Stimulated activated CD4-positive, alpha-beta T cell treated with anti-CD3 and anti-CD28 coated beads, Interleukin-4, amount 100 ng/mL, for 1 hour (primary cell): ENCODE results near the gene CASZ1.

Experiments
- DNase-seq: peaks from one replicate; pipeline ENCODE4 v3.0.0-alpha.2; 2020

CASZ1 gene

DNA sequence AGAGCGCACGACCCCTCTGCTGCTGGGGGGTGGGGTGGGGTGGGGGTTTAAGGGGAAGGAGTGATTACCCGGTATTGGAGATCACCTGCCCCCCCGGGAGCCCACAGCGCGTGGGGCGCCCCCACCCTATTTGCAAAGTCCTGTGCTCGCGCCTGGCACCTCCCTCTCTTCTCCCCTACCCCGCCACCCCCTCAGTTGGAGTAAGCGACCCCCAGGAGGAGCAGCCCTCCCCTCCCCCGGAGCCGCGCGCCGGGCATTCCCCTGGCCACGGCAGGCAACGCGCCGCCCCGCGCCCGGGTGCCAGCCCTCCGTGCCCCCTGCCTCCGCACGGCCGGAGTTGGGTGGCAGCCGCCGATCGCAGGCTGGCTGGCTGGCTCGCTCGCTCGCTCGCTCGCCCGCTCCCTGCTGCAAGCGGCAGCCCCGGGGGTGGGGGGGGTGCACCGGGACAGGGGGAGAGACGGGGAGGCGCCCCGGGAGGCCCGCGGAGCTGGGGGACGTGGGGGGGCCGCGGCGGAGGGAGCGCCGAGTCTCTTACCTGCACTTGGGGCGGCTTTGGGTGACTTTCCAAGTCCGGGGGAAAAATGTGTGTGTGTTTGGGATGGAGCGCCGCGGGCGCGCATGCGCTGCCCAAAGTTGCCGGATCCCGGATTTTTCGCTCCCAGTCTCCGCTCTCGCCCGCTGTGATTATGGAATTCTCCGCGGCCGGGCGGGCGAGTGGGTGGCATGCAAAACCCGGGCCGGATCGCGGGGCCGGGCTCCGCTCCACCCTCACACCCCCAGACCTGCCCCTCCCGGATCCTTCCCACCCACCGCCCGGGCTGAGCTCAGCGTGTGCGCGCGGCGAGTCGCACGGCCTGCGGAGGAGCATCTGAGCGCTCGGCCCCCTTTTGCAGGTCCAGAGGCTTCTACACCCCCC, at the start of gene CASZ1:
CASZ1 (minus strand) TSS at position 618 of the 916 bp plus-strand sequence. CDS start 102,757 bp downstream, outside the sequence.
- no peak for DNase-seq

GRCh38 chr1:10843697-10844096, 47.3 kb upstream of the CASZ1 start:
- DNase-seq, result no peak

GRCh38 chr1:10841118-10841517, 44.7 kb upstream of the CASZ1 start:
- DNase-seq, result no peak

- DNase-seq, result no peak
Measured at GRCh38 chr1:10839188-10839770, 42.8 kb upstream of the CASZ1 start.

GRCh38 chr1:10838541-10838940, 42.1 kb upstream of the CASZ1 start:
- DNase-seq, result no peak

- DNase-seq, result no peak
Measured at GRCh38 chr1:10836726-10837125, 40.3 kb upstream of the CASZ1 start.

- no peak for DNase-seq
Measured at GRCh38 chr1:10835822-10836421, 39.5 kb upstream of the CASZ1 start.

- no peak for DNase-seq
Measured at GRCh38 chr1:10835421-10835820, 39.0 kb upstream of the CASZ1 start.

DNA sequence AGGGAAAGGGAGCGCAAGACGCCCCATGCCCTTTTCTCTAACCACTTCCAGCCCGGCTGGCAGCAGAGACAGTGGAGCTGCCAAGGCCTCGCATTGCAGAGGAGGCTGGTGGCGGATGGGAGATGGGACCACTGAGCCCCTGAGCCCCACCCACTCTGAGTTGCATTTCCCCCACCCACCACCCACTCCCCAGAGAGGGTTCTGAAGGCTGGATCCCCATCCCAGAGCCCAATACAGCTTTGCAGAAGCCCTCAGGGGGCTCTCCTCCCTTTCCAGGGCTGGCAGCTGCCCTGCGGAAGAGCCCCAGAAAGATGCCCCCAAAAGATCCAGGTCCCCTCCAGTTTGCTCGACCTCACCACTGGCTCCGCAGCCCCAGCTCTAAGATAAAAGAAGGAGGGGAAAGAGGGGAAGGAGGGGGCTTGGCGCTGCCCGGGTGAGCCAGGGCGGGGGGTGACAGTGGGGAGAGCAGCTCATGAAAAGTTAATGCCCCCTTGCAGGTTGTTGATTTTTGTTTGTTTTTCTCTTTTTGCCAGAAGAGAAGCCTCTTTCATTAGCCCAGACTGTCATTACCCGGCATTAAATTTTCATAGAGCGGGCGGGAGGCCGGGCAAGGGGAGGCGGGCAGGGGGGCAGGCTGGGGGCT, 38.4 kb upstream of the CASZ1 start:
- DNase-seq, result no peak

DNA sequence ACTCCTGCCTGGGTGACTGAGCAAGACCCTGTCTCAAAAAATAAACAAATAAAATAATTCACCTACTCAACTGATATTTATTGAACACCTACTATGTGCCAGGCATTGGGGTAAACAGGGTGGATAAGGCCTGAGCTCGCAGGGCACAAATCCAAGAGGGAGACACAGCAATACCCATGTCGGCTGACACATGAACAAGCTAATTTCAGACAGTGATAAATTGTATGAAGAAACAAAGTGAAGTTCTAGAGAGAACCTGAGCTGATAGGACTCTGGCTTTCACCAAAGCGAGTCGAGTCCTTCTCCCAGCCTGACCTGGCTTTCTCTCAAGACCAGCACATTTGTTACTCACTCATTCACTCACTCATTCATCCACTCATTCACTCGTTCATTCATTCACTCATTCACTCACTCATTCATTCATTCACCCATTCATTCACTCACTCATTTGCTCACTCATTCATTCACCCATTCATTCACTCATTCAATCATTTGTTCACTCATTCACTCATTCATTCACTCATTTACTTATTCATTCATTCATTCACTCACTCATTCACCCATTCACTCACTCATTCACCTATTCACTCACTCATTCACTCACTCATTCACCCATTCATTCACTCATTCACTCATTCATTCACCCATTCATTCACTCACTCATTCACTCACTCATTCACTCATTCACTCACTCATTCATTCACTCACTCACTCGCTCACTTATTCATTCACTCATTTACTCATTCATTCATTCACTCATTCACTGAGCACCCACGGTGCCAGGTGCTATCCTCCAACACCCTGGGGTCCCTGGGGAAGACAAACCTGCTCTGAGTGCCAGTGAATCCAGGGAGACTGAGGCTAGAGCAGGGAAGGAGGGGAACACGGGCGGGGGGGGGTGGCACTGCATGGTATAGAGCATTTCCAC, 37.4 kb upstream of the CASZ1 start:
- DNase-seq, result no peak

- no peak for DNase-seq
Measured at GRCh38 chr1:10832703-10833102, 36.3 kb upstream of the CASZ1 start.

DNA sequence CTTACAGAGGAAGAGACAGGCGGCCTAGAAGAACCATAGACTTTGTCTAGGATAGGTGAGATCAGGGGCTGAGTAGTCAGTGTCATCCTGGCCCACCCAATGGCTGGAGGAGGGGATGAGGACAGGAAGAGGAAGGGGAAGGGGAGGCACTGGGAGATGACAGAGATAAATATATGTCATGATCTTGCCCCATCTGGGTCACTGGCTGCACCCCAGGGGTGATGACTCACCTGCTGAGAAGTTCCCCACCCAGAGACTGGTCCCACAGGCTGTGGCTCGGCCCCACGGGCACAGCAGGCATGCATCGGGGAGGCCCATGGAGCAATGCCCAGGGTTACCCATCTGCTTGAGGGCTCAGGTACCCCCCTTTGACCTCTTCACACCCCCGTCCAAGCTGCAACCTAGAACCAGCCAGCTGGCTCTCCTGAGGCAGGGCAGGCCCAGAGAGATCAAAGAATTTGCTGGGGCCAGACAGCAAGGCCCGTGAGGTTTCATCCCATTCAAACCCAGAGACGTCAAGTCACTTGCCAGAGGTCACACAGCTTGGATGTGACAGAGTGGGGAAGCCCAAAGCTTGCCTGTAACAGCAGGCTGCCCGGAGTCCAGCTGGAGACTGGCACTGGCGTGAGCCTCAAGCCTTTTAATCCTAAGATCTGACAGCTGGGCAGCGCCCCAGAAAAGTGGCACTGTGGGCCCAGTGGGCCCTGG, 34.7 kb upstream of the CASZ1 start:
- DNase-seq, result no peak

DNA sequence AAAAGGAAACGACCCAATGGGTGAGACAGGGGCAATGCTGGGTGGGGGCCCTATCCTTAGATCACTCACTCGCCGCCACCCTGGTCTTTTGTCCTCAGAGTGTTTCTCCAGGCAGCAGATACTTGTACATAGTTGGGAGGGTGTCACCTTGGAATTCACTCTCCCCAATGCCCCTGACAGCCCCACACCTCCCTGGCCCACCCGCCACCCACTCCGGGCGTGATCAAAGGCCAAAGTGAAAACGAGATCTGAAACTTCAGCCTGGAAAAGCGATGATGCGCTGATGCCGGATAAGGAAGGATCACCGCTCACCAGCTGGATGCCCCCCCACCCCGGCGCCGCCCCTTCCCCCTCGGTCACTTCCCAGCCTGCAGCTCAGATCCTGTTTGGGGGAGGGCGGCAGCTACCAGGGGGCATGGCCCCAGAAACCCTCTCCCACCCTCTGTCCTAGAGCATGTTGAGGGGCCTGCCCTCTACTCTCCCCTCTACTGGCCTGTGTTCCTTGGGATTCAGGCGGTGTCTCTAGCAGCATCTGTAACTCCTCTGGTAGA, 33.6 kb upstream of the CASZ1 start:
- DNase-seq, result no peak

- DNase-seq, result no peak
Measured at GRCh38 chr1:10829067-10829818, 32.8 kb upstream of the CASZ1 start.

DNA sequence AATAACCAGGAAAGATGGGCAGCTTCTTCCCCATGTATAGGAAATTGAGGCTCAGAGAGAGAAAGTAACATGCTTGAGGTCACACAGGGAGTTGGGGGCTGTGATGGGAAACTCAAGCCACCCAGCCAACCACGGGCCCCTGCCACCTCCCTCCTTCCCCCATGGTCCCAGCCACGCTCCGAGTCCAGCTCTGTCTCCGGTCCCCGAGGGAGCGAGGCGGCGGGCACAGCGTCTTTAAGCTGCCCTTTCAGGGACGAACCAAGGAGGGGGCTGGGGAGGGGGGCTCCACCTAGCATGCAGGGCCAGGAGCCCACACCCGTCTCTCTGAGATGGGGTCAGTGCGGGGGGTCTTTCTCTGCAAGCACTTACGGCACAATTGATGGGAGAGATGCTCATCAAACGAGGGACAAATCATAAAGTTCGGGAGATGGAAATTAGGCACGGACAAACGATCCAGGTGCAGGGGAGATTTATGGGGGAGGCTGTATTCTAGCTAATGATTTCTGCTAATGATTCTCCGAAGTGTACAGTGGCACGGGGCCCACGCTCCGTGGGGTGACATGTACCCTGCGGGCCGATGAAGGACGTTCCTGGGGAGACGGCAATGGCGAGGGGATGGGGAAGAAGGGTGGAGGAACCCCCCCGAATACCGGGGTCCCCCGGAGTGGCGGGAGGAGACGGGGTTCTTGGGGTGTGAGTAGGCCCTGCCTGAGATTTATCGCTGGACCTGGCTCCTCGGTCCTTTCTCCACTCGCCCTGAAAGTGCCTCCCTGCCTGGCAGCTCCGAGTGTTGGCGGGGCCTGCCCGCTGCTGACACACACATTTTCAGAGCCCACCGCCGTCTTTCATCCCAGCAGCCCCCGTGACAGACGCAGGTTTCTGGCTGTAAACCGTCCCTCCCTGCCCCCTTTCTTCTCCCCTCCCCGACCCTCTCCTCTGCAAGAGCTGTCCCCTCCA, 31.2 kb upstream of the CASZ1 start:
- DNase-seq, result no peak

DNA sequence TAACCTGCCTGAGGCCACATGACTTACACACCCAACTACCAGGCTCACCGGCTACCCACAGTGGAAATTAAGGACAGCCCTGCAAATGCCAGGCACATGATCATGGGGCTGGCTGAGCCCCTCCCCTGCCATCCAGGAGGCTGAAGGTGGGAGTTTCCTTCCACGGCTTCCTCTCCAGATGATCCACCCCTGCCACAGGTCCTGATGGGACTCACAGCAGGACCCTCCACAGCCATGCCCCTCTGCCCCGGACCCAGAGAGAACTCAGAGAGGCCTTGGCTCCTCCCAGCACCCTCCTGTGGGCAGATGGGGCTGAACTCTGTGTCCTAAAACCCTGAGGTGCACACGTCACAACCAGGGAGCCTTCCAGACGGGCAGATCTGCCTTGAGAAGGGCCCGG, 29.1 kb upstream of the CASZ1 start:
- no peak for DNase-seq

DNA sequence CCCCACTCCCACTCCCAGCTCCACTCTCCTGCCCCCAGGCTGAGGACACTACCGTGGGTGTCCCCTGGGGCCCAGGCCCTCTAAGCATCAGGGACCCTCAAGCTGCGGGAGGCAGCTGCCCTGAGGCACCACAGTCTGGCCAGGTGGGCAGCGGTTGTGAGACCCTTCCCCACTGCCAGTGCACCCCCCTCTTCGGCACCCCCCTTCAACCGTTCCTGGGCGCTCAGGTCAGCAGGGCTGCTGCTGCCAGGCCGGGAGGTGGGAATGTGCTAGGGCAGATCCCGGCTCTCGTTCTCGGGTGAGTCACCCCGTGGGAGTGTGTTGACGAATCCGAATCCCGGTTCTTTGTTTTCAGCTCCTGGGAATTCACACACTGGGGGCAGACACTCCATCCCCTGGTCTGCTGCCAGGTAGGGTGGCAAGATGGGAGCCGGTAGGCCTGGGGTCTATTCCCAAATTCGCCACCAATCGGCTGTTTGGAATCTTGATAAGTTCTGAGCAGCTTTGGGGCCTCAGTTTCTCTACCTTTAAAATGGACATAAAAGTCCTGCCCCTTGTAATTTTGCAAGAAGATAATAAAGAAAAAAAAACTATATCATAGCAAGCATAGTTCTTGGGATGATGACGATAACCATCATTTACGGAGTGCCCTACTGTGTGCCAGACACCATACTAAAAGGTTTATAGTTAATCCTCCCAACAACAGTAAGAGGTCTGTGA, 28.5 kb upstream of the CASZ1 start:
- DNase-seq, result no peak

DNA sequence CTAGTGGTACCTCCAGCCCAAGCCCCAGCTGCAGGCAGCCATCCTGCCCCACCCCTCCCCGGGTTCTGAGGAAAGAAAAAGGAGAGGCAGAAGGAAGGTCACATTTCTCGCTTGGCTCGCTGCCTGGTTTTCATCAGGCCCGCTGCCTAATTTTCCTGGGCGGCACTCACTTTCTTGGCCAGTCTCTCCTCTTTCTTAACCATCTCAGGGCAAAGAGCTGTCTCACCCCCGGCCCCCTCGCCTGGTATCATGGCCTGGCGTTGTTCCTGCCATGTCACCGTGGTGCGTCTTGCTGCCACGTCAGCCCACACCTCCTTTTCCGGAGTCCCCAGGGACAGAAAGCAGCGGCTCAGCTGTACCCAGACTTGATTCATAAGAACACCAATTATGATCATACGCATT, 26.6 kb upstream of the CASZ1 start:
- no peak for DNase-seq

DNA sequence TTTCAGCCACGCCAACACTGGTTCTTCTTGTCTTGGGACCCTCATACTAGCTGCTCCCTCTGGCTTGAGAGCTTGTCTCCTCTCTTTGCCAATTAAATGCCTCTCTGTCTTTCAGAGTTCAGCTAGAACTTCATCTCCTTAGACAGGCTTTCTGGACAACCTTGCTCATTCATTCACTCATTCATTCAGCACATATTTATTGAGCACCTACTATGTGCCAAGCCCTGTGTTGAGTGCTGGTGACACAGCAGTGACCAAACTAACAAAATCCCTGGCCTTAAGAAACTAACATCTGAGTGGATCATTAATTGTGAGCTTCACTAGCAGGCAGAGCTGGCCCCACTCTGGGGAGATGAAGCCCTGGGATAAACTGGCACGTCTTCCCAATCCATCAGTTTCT, 24.9 kb upstream of the CASZ1 start:
- no peak for DNase-seq
